ENCODE measurements around the gene TCIRG1.
A peak's percentile ranks its signal among the peaks of the same experiment; 100 is the strongest.

The TCIRG1 gene

GRCh38 chr11:68049509-68050370 is 10.9 kb downstream of the TCIRG1 start:
- TF ChIP-seq NFIC (IDR thresholded peaks at IDR 0.05), result peak; percentile 61
- no peak for TF ChIP-seq TEAD4 (IDR thresholded peaks at IDR 0.05)
- no peak for TF ChIP-seq ZBTB7A (IDR thresholded peaks at IDR 0.05; ENCODE audit: low read depth)
- peak; percentile 8; the same call in 1 of the 2 replicates for TF ChIP-seq TCF12 (IDR thresholded peaks at IDR 0.05; ENCODE audit: low read depth)
- TF ChIP-seq TAF1 (IDR thresholded peaks at IDR 0.05; ENCODE audit: low read depth), result no peak
- no peak for TF ChIP-seq USF1 (IDR thresholded peaks at IDR 0.05)

GRCh38 chr11:68050371-68050841 is 11.6 kb downstream of the TCIRG1 start:
- no peak for TF ChIP-seq NFIC (IDR thresholded peaks at IDR 0.05)
- no peak for TF ChIP-seq FOXM1 (IDR thresholded peaks at IDR 0.05; ENCODE audit: borderline replicate concordance, low read depth)
- no peak for TF ChIP-seq TCF12 (IDR thresholded peaks at IDR 0.05; ENCODE audit: low read depth)
- no peak for TF ChIP-seq TAF1 (IDR thresholded peaks at IDR 0.05; ENCODE audit: low read depth)
- no peak for TF ChIP-seq ZBTB7A (IDR thresholded peaks at IDR 0.05; ENCODE audit: low read depth)

DNA sequence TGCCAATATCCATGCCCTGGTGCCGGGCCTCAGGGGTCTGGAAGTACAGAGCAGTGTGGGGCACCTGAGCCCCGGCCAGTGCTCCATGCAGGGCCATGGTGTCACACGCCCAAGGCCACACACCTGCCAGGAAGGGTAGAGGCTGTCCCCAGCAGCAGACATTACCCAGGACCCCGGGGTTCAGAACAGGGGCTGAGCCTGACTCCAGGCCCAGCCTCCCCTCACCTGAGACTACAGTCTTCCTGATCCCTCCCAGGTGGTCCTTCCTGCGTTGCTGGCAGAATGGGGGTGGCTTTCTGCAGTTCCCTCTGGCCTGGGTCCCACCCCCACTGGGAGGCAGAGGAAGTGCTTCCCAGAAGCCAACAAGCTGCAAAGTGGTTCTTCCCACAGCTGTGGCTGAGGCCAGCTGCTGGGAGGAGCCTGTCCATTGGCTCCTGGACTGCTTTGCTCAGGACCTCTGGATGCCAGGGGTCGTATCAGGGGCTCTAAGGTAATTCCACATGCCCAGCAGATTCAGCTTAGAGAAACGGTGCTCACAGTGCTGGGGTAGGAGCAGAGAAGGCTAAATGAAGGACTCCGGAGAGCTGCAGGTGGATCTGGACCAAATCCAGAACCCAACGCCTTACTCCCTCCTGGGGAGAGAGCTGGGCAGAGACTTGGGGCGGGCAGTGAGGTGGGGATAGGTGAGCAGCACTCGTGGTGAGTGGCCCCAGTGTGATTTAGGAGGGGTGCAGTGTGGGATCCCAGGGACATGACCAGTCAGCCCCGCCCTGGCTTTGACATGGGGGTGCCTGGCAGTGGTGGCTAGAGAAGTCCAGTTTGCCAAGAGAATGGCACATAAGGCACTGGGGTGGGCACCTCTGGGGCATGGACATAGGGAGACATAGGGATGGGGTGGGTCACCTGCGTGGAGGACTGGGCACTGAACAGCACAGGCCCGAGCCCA is 12.6 kb downstream of the TCIRG1 start:
- TF ChIP-seq NFIC (IDR thresholded peaks at IDR 0.05) (no peak), TCF12 (IDR thresholded peaks at IDR 0.05; ENCODE audit: low read depth) (peak; percentile 19; the same call in 1 of the 2 replicates), CREB1 (IDR thresholded peaks at IDR 0.05; ENCODE audit: low read depth) (no peak)
- TF ChIP-seq, protein P1, sequence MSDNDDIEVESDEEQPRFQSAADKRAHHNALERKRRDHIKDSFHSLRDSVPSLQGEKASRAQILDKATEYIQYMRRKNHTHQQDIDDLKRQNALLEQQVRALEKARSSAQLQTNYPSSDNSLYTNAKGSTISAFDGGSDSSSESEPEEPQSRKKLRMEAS (IDR thresholded peaks at IDR 0.05), result peak; percentile 38; the same call in 1 of the 2 replicates

GRCh38 chr11:68052137-68052873 is 13.5 kb downstream of the TCIRG1 start:
- TF ChIP-seq TAF1 (IDR thresholded peaks at IDR 0.05; ENCODE audit: low read depth) (no peak), RAD21 (IDR thresholded peaks at IDR 0.05; ENCODE audit: low read depth) (no peak), CEBPB (IDR thresholded peaks at IDR 0.05) (no peak), FOXM1 (IDR thresholded peaks at IDR 0.05; ENCODE audit: borderline replicate concordance, low read depth) (no peak), NFIC (IDR thresholded peaks at IDR 0.05) (no peak), USF1 (IDR thresholded peaks at IDR 0.05) (no peak), TEAD4 (IDR thresholded peaks at IDR 0.05) (no peak), YY1 (IDR thresholded peaks at IDR 0.05; ENCODE audit: low read depth) (no peak), EGR1 (IDR thresholded peaks at IDR 0.05) (no peak), ZBTB7A (IDR thresholded peaks at IDR 0.05; ENCODE audit: low read depth) (no peak), TCF12 (IDR thresholded peaks at IDR 0.05; ENCODE audit: low read depth) (no peak)
- TF ChIP-seq, protein P2, sequence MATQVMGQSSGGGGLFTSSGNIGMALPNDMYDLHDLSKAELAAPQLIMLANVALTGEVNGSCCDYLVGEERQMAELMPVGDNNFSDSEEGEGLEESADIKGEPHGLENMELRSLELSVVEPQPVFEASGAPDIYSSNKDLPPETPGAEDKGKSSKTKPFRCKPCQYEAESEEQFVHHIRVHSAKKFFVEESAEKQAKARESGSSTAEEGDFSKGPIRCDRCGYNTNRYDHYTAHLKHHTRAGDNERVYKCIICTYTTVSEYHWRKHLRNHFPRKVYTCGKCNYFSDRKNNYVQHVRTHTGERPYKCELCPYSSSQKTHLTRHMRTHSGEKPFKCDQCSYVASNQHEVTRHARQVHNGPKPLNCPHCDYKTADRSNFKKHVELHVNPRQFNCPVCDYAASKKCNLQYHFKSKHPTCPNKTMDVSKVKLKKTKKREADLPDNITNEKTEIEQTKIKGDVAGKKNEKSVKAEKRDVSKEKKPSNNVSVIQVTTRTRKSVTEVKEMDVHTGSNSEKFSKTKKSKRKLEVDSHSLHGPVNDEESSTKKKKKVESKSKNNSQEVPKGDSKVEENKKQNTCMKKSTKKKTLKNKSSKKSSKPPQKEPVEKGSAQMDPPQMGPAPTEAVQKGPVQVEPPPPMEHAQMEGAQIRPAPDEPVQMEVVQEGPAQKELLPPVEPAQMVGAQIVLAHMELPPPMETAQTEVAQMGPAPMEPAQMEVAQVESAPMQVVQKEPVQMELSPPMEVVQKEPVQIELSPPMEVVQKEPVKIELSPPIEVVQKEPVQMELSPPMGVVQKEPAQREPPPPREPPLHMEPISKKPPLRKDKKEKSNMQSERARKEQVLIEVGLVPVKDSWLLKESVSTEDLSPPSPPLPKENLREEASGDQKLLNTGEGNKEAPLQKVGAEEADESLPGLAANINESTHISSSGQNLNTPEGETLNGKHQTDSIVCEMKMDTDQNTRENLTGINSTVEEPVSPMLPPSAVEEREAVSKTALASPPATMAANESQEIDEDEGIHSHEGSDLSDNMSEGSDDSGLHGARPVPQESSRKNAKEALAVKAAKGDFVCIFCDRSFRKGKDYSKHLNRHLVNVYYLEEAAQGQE (IDR thresholded peaks at IDR 0.05; ENCODE audit: low read depth), result no peak
- TF ChIP-seq, protein P1 (IDR thresholded peaks at IDR 0.05), result no peak

- TF ChIP-seq TAF1 (IDR thresholded peaks at IDR 0.05; ENCODE audit: low read depth) (no peak), NFIC (IDR thresholded peaks at IDR 0.05) (no peak), EP300 (IDR thresholded peaks at IDR 0.05; ENCODE audit: borderline replicate concordance) (no peak), YY1 (IDR thresholded peaks at IDR 0.05; ENCODE audit: low read depth) (no peak), CREB1 (IDR thresholded peaks at IDR 0.05; ENCODE audit: low read depth) (no peak), TCF12 (IDR thresholded peaks at IDR 0.05; ENCODE audit: low read depth) (no peak), ZBTB7A (IDR thresholded peaks at IDR 0.05; ENCODE audit: low read depth) (no peak), RAD21 (IDR thresholded peaks at IDR 0.05; ENCODE audit: low read depth) (no peak), USF1 (IDR thresholded peaks at IDR 0.05) (no peak), FOXM1 (IDR thresholded peaks at IDR 0.05; ENCODE audit: borderline replicate concordance, low read depth) (no peak), EGR1 (IDR thresholded peaks at IDR 0.05) (no peak), CEBPB (IDR thresholded peaks at IDR 0.05) (no peak)
- TF ChIP-seq, protein P2 (IDR thresholded peaks at IDR 0.05; ENCODE audit: low read depth), result no peak
Measured at GRCh38 chr11:68053117-68053516, 14.3 kb downstream of the TCIRG1 start.
